Lower lobe of right lung (tissue), 2 donors: ENCODE measurements around the gene XKR7. TPM values are rescaled to one million over a fixed set of nuclear protein-coding genes. Genes with fewer than 3 reads are reported as not detected.
A peak's percentile ranks its signal among the peaks of the same experiment; 100 is the strongest.

ENCODE experiments used
- ATAC-seq, 2 donors: fragments of 200-7000 bp; cut with Tn5 transposase; one replicate each; pipeline ENCODE4 v1.9.1; 2020 to 2022; ENCODE audit warnings: mild to moderate bottlenecking in 2 of 2, moderate library complexity in 2 of 2
- DNase-seq: peaks from one replicate; pipeline ENCODE4 v3.0.0-alpha.2; 2020
- H3K27ac ChIP-seq: fragments of 200-600 bp; one replicate; pipeline ENCODE4 v1.8.0; 2022
- H3K27me3 ChIP-seq: fragments of 200-600 bp; one replicate; pipeline ENCODE4 v1.8.0; 2022; ENCODE audit warnings: low read depth
- H3K36me3 ChIP-seq: fragments of 200-600 bp; one replicate; pipeline ENCODE4 v1.8.0; 2022; ENCODE audit warnings: mild to moderate bottlenecking
- H3K4me1 ChIP-seq: fragments of 200-600 bp; one replicate; pipeline ENCODE4 v1.8.0; 2022
- H3K4me3 ChIP-seq: fragments of 200-600 bp; one replicate; pipeline ENCODE4 v1.8.0; 2022; ENCODE audit warnings: mild to moderate bottlenecking
- H3K9me3 ChIP-seq: fragments of 200-600 bp; one replicate; pipeline ENCODE4 v1.8.0; 2022
- intact Hi-C: fragments of 100-400 bp; cut with DNase I; formaldehyde crosslinking; loops from one replicate; pipeline ENCODE4 v1.11.0; 2022
- total RNA-seq: library from RNA; stranded (reverse); fragmentation: NEBNext Ultra II Directional; extraction: Animal tissue kit (Norgen Biotek cat#: 25700); gene quantifications from one replicate; pipeline ENCODE4 v1.2.1, GENCODE V29; 2021
- TF ChIP-seq, protein P1 (sequence below): fragments of 200-600 bp; IDR thresholded peaks from one replicate; pipeline ENCODE4 v1.8.0; 2022; ENCODE audit warnings: antibody characterized with exemption, mild to moderate bottlenecking
- donor health status: DM: no; HTN: yes; CAD: no; lungs with severe emphysema.

XKR7 gene
- total RNA-seq, 1 donor from 2014 or later: 0.06 TPM

DNA sequence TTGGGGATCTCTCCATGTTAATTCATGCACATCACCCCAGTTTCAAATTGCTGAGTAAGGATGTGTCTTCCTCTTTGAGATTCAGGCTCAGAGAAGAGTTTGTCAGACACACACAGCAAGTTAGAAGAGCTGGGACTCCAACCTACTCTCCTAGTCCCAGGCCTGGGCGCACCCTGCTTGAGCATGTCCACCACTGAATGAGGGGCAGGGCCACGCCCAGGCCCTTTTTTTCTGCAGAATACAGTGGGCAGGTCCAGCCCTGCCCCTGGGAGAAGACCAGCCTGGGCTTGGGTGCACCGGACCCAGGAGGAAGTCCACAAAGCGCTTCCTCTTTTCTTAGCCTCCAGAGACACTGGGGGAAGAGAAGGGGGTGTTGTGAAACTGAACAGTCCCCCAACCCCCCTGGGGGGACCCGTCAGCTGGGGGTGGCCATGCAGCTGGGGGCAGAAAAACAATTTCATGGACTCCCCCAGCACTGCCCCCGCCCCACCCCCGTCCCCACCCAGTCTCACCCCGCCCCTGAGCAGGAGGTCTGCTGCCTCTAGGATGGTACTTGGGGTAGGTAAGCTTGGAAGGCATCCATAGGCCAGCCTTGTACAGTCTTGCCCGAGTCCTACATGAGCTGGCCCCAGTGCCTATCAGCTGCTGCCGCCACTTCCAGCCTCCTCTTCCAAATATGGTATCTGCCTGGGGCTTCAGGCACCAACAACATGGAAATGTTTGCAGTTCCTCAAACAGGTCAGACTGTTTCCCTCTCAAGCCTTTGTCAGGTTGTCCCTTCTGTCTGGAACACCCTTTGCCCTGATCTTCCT, 72.4 kb downstream of the XKR7 start:
- no peaks in the 10 kb centered on the region for H3K9me3 ChIP-seq
- no peaks in the 10 kb centered on the region for H3K4me1 ChIP-seq
- TF ChIP-seq, protein P1, sequence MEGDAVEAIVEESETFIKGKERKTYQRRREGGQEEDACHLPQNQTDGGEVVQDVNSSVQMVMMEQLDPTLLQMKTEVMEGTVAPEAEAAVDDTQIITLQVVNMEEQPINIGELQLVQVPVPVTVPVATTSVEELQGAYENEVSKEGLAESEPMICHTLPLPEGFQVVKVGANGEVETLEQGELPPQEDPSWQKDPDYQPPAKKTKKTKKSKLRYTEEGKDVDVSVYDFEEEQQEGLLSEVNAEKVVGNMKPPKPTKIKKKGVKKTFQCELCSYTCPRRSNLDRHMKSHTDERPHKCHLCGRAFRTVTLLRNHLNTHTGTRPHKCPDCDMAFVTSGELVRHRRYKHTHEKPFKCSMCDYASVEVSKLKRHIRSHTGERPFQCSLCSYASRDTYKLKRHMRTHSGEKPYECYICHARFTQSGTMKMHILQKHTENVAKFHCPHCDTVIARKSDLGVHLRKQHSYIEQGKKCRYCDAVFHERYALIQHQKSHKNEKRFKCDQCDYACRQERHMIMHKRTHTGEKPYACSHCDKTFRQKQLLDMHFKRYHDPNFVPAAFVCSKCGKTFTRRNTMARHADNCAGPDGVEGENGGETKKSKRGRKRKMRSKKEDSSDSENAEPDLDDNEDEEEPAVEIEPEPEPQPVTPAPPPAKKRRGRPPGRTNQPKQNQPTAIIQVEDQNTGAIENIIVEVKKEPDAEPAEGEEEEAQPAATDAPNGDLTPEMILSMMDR: no peak
- H3K4me3 ChIP-seq: no peak overlapping the region
- intact Hi-C loops: no loop called here
- peak overlapping the region; percentile 75 for H3K27ac ChIP-seq
- H3K27me3 ChIP-seq: peaks cover 3% of the 10 kb centered on the region
- ATAC-seq (peak; percentile 84 to 93), DNase-seq (peak; percentile 86)
- no peaks in the 10 kb centered on the region for H3K36me3 ChIP-seq

DNA sequence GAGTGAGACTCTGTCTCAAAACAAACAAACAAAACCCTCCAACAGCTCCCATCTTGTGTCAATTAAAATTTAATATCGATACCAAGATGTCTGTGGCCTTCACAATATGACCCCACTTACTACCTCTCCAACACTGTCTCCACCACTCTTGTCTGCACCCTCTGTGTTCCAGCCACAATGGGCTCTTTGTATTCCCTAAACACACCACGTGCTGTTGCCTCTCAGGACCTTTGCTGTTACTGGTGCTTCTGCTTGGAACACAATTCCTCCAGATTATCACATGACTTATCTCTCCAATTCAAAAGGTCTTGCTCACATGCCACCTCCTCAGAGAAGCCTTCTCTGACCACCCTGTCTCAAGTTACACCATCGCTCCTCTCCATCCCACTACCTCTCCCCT, 78.0 kb downstream of the XKR7 start:
- Histone ChIP-seq H3K27ac (no peak overlapping the region), H3K36me3 (no peaks in the 10 kb centered on the region), H3K27me3 (peaks cover 12% of the 10 kb centered on the region), H3K4me3 (no peak overlapping the region), H3K4me1 (peaks cover 3% of the 10 kb centered on the region), H3K9me3 (no peaks in the 10 kb centered on the region)
- intact Hi-C loops: no loop called here
- DNase-seq (no peak), ATAC-seq (no peak)
- TF ChIP-seq, protein P1: no peak

DNA sequence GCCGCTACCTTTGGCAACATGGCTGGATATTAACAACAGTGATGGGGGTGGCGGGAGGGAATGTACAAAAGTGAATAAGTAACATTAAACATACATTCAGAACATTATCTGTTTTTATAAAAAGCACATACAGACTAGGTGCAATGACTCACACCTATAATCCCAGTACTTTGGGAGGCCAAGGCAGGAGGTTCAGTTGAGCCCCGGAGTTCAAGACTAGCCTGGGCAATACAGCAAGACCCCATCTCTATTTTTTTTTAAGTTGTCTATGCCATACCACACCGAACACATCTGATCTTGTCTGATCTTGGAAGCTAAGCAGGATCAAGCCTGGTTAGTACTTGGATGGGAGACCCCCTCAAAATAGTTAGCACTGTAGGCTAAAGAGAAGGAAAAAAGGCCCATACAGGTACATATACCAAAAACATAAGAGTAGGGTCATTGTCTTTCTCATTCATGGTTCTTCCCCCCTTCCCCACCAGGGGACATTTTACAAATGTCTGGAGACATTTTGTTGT, 82.4 kb downstream of the XKR7 start:
- H3K27me3 ChIP-seq: peaks cover 42% of the 10 kb centered on the region
- TF ChIP-seq, protein P1: no peak
- no peak overlapping the region for H3K4me3 ChIP-seq
- H3K27ac ChIP-seq: no peak overlapping the region
- intact Hi-C loops: no loop called here
- DNase-seq: no peak
- peaks cover 12% of the 10 kb centered on the region for H3K4me1 ChIP-seq
- no peaks in the 10 kb centered on the region for H3K36me3 ChIP-seq
- no peaks in the 10 kb centered on the region for H3K9me3 ChIP-seq
- ATAC-seq: no peak

DNA sequence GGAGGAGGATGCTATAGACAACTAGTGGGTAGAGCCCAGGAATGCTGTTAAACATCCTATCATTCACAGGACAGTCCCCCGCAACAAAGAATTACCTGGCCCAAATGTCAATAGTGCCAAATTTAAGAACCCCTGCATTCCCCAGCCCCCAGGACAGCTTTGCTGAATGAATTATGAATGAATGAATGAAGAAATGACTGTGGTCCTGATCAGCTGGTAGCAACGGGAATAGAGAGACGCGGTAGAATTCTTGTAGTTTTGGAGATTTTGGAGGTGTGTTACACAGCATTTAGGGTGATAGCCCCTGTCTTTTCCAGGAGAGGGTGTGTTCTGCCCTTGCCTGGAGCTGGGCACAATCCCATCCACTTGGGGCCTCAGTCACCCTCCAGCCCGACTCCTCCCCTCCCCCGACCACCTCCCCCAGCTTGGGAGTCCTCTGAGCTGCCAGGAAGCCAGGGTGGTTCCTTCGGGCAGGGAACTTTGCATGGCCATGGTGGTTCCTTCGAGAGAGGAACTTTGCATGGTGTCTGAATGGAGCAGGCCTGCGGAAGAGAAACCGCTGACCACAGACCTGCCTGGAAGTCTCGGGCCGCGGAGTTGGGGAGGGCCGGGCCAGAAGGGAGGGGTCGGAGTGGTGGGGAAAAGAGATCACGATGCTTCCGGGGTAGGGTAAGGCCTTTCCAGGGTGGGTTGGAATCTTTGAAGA, 83.1 kb downstream of the XKR7 start:
- ATAC-seq (peak; percentile 76 to 82), DNase-seq (peak; percentile 79)
- Histone ChIP-seq H3K27ac (peak overlapping the region; percentile 84), H3K27me3 (peaks cover 42% of the 10 kb centered on the region), H3K4me1 (peaks cover 12% of the 10 kb centered on the region), H3K36me3 (no peaks in the 10 kb centered on the region), H3K9me3 (no peaks in the 10 kb centered on the region), H3K4me3 (peak overlapping the region; percentile 53)
- intact Hi-C loops: no loop called here
- TF ChIP-seq, protein P1: no peak

DNA sequence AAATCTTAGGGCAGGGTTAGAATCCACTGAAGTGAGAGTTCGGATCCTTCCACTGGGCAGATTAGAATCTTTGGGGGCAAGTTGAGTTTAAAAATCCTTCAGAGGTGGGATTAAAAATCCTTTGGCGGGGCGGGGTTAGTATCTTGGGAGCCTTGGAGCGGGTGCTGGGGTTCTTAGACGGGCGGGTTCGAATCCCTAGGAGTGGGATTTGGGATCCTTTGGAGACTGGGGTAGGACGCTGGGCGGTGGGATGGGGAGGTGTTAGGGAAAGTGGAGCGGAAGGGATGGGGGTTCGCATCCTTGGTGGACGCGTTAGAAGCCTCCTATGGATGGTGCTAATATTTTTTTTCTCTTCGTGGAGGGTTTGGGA, 83.8 kb downstream of the XKR7 start:
- H3K4me3 ChIP-seq: peak overlapping the region; percentile 53
- H3K4me1 ChIP-seq: peaks cover 12% of the 10 kb centered on the region
- ATAC-seq: no peak
- TF ChIP-seq, protein P1: no peak
- H3K9me3 ChIP-seq: no peaks in the 10 kb centered on the region
- peaks cover 42% of the 10 kb centered on the region for H3K27me3 ChIP-seq
- intact Hi-C loops: no loop called here
- no peak for DNase-seq
- H3K27ac ChIP-seq: peak overlapping the region; percentile 84
- H3K36me3 ChIP-seq: no peaks in the 10 kb centered on the region
